Measurements from ENCODE around the gene PDE4D. TPM values are rescaled to one million over a fixed set of nuclear protein-coding genes. Genes with fewer than 3 reads are reported as not detected.

PDE4D gene
- total and polyA plus RNA-seq, 10 of the 15 experiments (the other 5 are each of a cell fraction or from before 2014, with no cell fraction given), result 0.87 to 4.1 (median 2.2) TPM

DNA sequence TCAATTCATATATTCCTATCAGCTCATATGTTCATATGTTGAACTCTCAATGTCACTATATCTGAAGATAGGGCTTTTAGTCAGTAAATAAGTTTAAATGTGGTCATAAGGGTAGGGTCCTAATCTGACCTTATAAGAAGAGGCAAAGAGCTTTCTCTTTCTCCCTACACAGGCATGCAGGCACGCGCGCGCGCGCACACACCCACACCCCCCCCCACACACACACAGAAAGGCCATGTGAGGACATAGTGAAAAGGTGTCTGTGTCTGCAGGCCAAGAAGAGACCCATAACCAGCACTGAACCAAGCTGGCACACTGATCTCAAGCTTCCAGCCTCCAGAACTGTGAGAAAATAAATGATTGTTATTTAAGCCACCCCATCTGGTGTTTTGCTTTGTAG, 76.0 kb downstream of the PDE4D start (continued):
- TF ChIP-seq, protein P1, sequence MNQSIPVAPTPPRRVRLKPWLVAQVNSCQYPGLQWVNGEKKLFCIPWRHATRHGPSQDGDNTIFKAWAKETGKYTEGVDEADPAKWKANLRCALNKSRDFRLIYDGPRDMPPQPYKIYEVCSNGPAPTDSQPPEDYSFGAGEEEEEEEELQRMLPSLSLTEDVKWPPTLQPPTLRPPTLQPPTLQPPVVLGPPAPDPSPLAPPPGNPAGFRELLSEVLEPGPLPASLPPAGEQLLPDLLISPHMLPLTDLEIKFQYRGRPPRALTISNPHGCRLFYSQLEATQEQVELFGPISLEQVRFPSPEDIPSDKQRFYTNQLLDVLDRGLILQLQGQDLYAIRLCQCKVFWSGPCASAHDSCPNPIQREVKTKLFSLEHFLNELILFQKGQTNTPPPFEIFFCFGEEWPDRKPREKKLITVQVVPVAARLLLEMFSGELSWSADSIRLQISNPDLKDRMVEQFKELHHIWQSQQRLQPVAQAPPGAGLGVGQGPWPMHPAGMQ (IDR thresholded peaks at IDR 0.05; ENCODE audit: borderline replicate concordance), result no peak
- TF ChIP-seq IRF4 (IDR thresholded peaks at IDR 0.05; ENCODE audit: low read depth, low read length), result no peak
- no peak for TF ChIP-seq TARDBP (IDR thresholded peaks at IDR 0.05; ENCODE audit: borderline replicate concordance)

DNA sequence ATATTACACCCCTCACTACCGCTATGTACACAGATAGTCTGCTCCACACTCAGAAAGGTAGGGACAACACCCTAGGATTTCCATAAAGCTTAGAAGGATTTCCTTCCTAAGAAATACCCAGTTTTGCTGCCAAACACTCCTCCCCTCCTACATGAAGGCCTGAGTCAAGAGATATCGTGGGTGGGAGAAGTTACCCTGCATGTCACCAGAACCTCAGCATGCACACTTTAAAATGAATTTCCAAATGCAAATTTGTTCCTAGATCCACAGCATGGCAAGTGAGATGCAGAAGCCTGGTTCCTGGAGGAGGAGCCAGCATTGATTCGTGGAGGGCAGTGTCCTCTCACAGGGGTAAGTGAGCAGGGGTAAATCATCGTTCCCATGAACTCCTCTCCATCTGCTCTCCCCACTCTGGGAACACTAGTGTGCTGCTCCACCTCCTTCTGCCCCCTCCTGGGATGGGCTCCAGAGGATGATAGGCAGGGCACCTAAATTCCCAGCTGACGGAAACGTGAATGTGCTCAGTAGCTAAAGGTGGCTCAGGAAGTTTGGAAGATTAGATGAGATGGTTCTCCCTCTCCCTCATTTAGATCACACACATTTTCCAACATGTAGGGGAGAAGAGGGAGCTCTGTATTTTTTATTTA, 76.7 kb downstream of the PDE4D start:
- no peaks in the 10 kb centered on the region for H3K79me2 ChIP-seq (ENCODE audit: control insufficient read depth, insufficient read depth, low read length)
- RAD21 ChIA-PET (ENCODE audit: unreplicated experiment), result no interaction called here
- no peak overlapping the region for H3K4me3 ChIP-seq
- H3K27me3 ChIP-seq (replicated peaks in 1 of 2; ENCODE audit: control insufficient read depth in 2 of 2, insufficient read depth in 2 of 2, low read length in 1 of 2), result no peaks in the 10 kb centered on the region; a peak in 1 of 4 replicates
- no peak overlapping the region for H3K9ac ChIP-seq (ENCODE audit: control insufficient read depth, insufficient read depth, low read length)
- no peak for DNase-seq (ENCODE audit: low read depth, low spot score)
- POLR2A ChIA-PET, result no interaction called here
- SMC1A ChIA-PET (ENCODE audit: uncharacterized antibody, unreplicated experiment), result interaction anchor here (1.9 kb wide), 1 partner anchor 12 kb away, joined by 6 read pairs; no protein-coding TSS in a partner anchor
- H3K4me1 ChIP-seq (ENCODE audit: control insufficient read depth, insufficient read depth, low read length), result no peaks in the 10 kb centered on the region
- no peak overlapping the region for H3K27ac ChIP-seq (ENCODE audit: control insufficient read depth, insufficient read depth)
- 39% methylated on average over 6 of the region's 6 CpGs for WGBS (ENCODE audit: insufficient coverage, insufficient replicate concordance, low lambda C conversion rate, missing lambda C conversion rate)
- in situ Hi-C loops (cut with MboI), result loop anchor here (5.0 to 10.0 kb wide), 2 partner anchors 351 to 568 kb away; no protein-coding TSS in a partner anchor
- no peak overlapping the region for H2AFZ ChIP-seq (ENCODE audit: control insufficient read depth, low read depth, low read length)
- BruUV-seq (replicated peaks), result no TSS peak
- CTCF ChIA-PET, result interaction anchor here (0.7 to 6.1 kb wide), 5 partner anchors 143 to 853 kb away, joined by 3 to 45 read pairs (median 7); no protein-coding TSS in a partner anchor
- no peak for FAIRE-seq
- intact Hi-C loops (cut with micrococcal nuclease; ENCODE audit: unreplicated experiment), result no loop called here
- no peak overlapping the region for H3K4me2 ChIP-seq (ENCODE audit: control insufficient read depth, insufficient read depth)
- H3K9me3 ChIP-seq (replicated peaks; ENCODE audit: control insufficient read depth, insufficient read depth, low read length), result no peaks in the 10 kb centered on the region
- H4K20me1 ChIP-seq (ENCODE audit: control insufficient read depth, insufficient read depth), result no peaks in the 10 kb centered on the region
- ATAC-seq, result no peak
- no peaks in the 10 kb centered on the region for H3K36me3 ChIP-seq (ENCODE audit: control insufficient read depth in 2 of 2, insufficient read depth in 2 of 2, low read length in 1 of 2)
- TF ChIP-seq, protein P2, sequence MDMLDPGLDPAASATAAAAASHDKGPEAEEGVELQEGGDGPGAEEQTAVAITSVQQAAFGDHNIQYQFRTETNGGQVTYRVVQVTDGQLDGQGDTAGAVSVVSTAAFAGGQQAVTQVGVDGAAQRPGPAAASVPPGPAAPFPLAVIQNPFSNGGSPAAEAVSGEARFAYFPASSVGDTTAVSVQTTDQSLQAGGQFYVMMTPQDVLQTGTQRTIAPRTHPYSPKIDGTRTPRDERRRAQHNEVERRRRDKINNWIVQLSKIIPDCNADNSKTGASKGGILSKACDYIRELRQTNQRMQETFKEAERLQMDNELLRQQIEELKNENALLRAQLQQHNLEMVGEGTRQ (IDR thresholded peaks at IDR 0.05; ENCODE audit: borderline replicate concordance, low read depth, low read length), result no peak
- TF ChIP-seq ZZZ3 (IDR thresholded peaks at IDR 0.05; ENCODE audit: control insufficient read depth, insufficient read length, low read depth) (no peak), HDAC2 (IDR thresholded peaks at IDR 0.05) (no peak), MYB (IDR thresholded peaks at IDR 0.05; ENCODE audit: borderline replicate concordance, low read depth, low read length) (no peak), SMC3 (IDR thresholded peaks at IDR 0.05; ENCODE audit: borderline replicate concordance, low read length) (no peak), NFXL1 (IDR thresholded peaks at IDR 0.05; ENCODE audit: borderline replicate concordance) (no peak), SREBF1 (IDR thresholded peaks at IDR 0.05; ENCODE audit: low read length) (no peak), MXI1 (IDR thresholded peaks at IDR 0.05; ENCODE audit: low read depth, low read length) (no peak), EED (IDR thresholded peaks at IDR 0.05; ENCODE audit: low read depth) (no peak), IKZF2 (IDR thresholded peaks at IDR 0.05) (no peak), NR2F1 (conservative IDR thresholded peaks at IDR 0.05) (no peak), POLR2A (IDR thresholded peaks at IDR 0.05; ENCODE audit: low read depth, low read length) (no peak), CEBPB (IDR thresholded peaks at IDR 0.05; ENCODE audit: borderline replicate concordance in 1 of 2, low read depth in 2 of 2, low read length in 2 of 2) (no peak), RAD51 (IDR thresholded peaks at IDR 0.05) (no peak), GABPA (IDR thresholded peaks at IDR 0.05; ENCODE audit: low read depth) (no peak)
- TF ChIP-seq, protein P3, sequence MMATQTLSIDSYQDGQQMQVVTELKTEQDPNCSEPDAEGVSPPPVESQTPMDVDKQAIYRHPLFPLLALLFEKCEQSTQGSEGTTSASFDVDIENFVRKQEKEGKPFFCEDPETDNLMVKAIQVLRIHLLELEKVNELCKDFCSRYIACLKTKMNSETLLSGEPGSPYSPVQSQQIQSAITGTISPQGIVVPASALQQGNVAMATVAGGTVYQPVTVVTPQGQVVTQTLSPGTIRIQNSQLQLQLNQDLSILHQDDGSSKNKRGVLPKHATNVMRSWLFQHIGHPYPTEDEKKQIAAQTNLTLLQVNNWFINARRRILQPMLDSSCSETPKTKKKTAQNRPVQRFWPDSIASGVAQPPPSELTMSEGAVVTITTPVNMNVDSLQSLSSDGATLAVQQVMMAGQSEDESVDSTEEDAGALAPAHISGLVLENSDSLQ (IDR thresholded peaks at IDR 0.05), result no peak

Data from GM12878 (cell line).